Stimulated activated CD4-positive, alpha-beta T cell treated with anti-CD3 and anti-CD28 coated beads, Interleukin-4, amount 100 ng/mL, for 4 hours (primary cell): ENCODE data around the gene RRAGA.
"Not testable (repeated sequence)": the region's sequence is repeated elsewhere in the genome, so short reads cannot be mapped to it uniquely, and the experiment has no call there.

Experiments
- DNase-seq, 2 experiments: peaks; one replicate each; pipeline ENCODE4 v3.0.0-alpha.2; 2020

The RRAGA gene

DNA sequence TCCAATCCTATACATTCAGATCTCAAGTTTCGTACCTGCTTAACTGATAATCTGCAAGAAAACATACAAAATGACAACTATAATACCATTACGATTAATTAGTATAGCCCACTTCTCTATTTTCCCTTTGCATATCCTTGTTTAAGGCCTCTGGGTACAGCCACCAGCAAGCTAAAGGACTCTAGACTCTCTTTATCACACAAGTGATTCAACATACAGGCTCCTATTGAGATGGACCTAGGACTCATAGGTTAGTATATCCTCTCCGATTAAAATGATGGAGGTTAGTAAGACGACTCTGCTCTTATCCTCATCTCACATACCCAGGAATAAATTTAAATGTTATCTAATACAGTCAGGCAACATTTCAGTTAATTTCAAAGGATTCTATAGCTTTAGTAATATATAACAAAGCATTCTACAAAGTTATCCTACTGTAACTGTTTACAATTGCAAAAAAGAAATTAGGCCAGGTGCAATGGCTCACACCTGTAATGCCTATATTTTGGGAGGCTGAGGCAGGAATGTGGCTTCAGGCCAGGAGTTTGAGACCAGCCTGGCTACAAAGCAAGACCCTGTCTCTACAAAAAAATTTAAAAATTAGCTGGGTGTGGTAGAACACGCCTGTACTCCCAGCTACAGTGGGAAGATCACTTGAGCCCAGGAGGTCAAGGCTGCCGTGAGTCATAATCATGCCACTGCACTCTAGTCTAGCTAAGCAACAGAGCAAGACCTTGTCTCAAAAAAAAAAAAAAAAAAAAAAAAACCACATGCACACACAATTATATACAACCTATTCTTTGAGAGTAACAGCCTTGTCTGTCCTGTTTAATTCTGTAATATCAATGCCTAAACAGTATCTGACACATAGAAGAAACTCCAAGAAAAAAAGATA lies 38.1 kb downstream of the RRAGA start:
- DNase-seq: no peak

DNA sequence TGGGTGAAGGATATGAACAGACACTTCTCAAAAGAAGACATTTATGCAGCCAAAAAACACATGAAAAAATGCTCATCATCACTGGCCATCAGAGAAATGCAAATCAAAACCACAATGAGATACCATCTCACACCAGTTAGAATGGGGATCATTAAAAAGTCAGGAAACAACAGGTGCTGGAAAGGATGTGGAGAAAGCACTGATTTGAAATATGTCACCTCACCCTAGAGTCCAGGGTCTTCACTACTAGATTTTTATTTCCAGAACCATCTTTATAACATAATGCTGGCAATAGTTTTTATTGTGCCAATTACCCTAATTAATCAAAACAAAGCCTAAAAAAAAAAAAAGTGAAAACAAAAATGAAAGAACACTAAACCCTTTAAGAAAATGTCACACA lies 48.2 kb downstream of the RRAGA start:
- DNase-seq: not testable (repeated sequence)
